Loucy (cell line): ENCODE results near the gene GABRB2.

Experiments used
- CTCF ChIP-seq: fragments of 200-600 bp; sonication (generic); conservative IDR thresholded peaks from 2 replicates; pipeline ENCODE4 v1.5.1; 2014; ENCODE audit warnings: mild to moderate bottlenecking, antibody characterized with exemption, low read length
- EZH2phosphoT487 ChIP-seq: fragments of 200-600 bp; IDR thresholded peaks from 2 replicates; pipeline ENCODE4 v1.6.1; 2018; ENCODE audit warnings: antibody characterized with exemption, mild to moderate bottlenecking, moderate library complexity, borderline replicate concordance

- TF ChIP-seq CTCF (no peak), EZH2phosphoT487 (no peak)
Observed at GRCh38 chr5:161286066-161286655, 260.4 kb downstream of the GABRB2 start.
